GM13977 (cell line): ENCODE results near the gene REXO1.

Experiments
- DNase-seq: peaks from one replicate; pipeline ENCODE4 v3.0.0; 2012; ENCODE audit warnings: low spot score
- CTCF ChIP-seq: IDR thresholded peaks from 2 replicates; pipeline ENCODE4 v1.5.1; 2012; ENCODE audit warnings: mild to moderate bottlenecking, control low read depth; ENCODE audit not compliant: insufficient read depth; ENCODE audit errors: extremely low read depth, missing control alignments
- in situ Hi-C: fragments of 300-500 bp; cut with MboI; formaldehyde crosslinking; loops from one replicate; pipeline ENCODE4 v1.12.0; 2022; ENCODE audit warnings: low sequenced_read_pairs, low pct_unique_long_range_greater_than_20kb, mixed read lengths, inconsistent platforms; ENCODE audit not compliant: unreplicated experiment

The REXO1 gene

GRCh38 chr19:1791879-1792278 is 56.4 kb downstream of the REXO1 start:
- in situ Hi-C loops = no loop called here
- no peak for TF ChIP-seq CTCF
- no peak for DNase-seq

- no peak for DNase-seq
- no peak for TF ChIP-seq CTCF
- in situ Hi-C loops = no loop called here
These were observed 58.1 kb downstream of the REXO1 start for GRCh38 chr19:1790054-1790792.

GRCh38 chr19:1789261-1790041 is 58.8 kb downstream of the REXO1 start:
- in situ Hi-C loops = no loop called here
- DNase-seq = no peak
- TF ChIP-seq CTCF = no peak

- no peak for DNase-seq
- in situ Hi-C loops = no loop called here
These were observed 61.2 kb downstream of the REXO1 start for GRCh38 chr19:1787116-1787515.

GRCh38 chr19:1786668-1787067 is 61.6 kb downstream of the REXO1 start:
- in situ Hi-C loops = no loop called here
- no peak for DNase-seq
- no peak for TF ChIP-seq CTCF

More at GRCh38 chr19:1787116-1787515, 61.2 kb downstream of the REXO1 start:
- TF ChIP-seq CTCF = no peak

- in situ Hi-C loops = no loop called here
- no peak for TF ChIP-seq CTCF
- no peak for DNase-seq
These were observed 63.0 kb downstream of the REXO1 start for GRCh38 chr19:1785310-1785709.
